HG03039 (cell line): ENCODE measurements around the gene GPR31.
"Not testable (repeated sequence)": the region's sequence is repeated elsewhere in the genome, so short reads cannot be mapped to it uniquely, and the experiment has no call there.

Experiments
- ATAC-seq: cut with Tn5 transposase; IDR thresholded peaks from one replicate; pipeline ENCODE4 v1.9.1; 2021; ENCODE audit warnings: mild to moderate bottlenecking, moderate library complexity; ENCODE audit not compliant: unreplicated experiment

Gene GPR31

DNA sequence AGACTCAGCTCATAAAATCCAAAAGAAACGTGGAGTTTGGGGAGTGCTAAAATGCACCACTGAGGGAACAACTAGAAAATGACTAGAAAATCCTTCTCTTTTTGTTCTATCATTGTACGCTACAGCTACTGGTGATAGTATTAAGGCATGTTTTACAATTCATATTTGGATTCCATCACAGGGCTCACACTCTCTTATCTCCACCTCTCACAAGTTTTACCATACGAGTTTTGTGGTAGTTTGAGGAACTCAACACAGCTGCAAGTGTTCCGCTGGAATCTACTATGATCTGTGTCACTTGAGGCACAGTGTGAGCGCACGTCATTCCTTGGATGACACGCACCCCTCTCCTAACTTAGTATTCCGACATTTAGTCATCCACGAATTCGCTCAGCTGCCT lies 9.9 kb upstream of the GPR31 start:
- not testable (repeated sequence) for ATAC-seq

DNA sequence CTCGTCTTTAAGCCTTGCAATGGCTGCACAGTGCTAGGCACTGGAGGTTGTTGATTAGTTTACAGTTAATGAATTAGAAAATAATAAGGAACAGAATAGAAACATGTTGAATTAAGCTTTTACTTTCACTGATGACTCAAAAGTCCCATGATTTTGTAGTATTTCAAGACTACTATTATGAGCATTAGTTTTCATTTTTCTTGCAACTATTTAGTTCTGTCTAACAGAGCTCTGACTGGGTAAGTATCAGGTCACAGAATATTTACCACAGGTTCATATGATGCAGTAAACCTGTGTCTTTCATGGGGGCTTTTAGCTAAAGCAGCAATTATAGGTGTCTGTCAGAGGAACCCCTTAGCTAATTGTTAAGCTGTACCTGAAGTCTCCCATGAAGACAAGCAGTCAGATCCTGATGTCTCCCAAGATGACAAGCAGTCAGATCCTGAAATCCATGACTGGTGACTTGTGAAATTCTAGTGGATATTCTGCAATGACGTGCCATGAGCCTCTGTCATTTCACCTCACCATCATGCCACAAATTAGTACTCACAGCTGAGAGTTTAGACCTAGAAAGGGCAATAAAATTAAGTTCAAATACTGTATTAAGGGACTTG lies 8.2 kb upstream of the GPR31 start:
- no peak for ATAC-seq

DNA sequence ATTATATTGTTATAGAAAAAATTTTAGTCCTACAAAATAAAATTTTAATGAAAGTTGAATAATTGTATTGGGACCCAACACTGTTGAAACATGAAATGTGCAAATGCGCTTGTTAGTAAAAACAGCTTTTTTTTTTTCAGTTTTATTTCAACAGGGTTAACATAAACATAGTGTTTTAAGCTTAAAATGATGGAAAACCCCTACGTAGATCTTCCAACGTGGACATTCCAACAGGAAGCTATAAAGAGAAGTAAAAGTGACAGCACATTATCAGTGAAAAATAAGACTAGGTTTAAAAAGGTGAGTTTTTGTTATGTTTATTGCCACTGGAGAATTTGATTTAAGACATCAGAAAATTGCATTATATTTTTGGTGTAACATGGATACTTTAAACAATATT lies 6.5 kb upstream of the GPR31 start:
- ATAC-seq, result no peak

DNA sequence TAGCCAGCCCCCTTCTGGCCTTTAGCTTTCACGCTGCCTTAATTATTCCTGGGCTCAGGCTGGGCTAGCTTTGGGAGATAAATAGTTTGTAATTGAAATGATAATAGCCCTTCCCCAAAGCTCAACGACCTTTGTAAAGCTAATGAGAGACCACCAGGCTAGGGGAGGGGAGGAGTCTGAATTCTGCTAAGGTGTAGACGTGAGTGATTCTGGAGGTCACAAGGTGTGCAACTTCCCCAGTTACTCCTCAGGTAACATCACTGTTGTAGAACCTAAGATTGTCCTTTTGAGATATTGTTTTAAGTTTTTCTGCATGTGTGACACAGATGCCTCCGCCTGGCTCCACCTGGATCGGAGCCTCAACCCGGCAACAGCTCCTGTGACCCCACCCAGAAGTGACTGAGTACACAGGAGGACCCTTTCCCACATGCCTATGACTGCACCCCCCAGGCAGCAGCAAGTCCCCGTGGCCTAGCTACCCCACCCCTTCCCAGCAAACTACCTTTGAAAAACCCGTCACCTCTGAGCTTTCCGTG lies 5.8 kb upstream of the GPR31 start:
- ATAC-seq, result no peak

DNA sequence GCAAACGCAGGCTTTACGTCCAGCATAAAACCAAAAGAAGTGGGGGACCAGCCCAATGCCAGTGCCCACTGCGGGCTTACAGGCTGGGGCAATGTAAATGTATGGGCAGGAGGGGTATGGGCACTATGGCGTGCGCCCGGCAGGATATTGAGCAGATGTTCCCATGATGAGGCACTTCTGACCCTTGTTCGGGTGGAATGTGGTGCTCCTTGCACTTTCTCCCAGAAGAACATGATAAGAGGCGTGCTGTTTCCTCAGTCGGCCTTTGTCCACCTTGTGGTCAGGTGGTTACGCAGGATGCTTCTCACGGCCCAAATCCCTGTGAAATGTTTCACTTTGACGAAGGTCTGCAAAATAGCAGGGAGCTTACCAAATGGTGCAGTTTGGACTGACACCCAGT lies 4.8 kb upstream of the GPR31 start:
- ATAC-seq, result no peak

DNA sequence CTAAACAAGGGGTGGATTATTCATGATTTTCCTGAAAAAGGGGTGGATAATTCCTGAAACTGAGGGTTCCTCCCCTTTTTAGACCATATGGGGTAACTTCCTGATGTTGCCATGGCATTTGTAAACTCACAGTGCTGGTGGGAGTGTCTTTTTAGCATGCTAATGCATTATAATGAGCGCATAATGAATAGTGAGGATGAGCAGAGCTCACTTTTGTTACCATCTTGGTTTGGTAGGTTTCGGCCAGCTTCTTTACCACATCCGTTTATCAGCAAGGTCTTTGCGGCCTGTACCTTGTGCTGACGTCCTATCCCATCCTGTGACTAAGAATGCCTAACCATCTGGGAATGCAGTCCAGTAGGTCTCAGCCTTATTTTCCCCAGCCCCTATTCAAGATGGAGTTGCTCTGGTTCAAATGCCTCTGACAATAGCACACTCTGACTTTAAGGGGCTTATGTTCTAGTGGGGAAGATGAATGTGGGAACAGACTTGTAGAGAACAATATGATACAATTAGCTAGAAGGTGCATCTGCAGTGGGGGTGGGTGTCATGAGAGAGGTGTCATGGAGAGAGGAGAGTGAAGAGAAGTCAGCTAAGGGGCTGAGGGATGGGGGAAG lies 4.2 kb upstream of the GPR31 start:
- no peak for ATAC-seq

DNA sequence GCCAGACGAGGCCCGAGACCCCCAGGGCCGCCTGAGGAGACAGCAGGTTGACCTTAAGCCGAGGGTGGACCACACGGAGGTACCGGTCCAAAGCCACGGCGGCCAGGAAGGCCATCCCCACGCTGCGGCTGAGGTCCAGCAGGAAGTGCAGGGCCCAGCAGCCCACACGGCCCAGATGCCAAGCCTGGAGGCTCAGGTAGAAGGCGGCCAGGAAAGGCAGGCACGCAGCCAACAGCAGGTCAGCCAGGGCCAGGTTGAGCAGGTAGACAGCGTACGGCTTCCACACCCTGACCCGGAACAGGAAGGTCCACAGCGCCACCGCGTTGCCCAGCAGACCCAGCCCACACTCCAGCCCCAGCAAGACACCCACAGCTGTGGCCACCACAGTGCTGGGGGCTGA lies 366 bp downstream of the GPR31 start:
- ATAC-seq, result no peak

DNA sequence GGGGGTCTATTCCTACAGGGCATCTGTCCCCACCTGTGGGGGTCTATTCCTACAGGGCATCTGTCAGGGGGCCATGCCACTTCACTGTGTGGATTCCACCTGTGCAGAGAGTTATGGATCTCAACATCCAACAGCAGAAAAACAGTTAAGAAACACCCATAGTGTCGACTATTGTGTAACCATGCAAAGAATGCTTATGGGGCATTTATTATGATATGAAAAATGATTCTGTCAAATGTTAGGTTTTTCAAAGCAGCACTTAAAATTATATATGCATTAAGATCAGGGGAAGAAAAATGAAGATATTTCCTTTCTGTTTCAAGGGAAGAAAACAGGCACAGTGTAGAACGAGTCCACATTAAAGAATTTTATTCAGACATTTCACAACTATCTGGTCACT lies 2.9 kb downstream of the GPR31 start:
- ATAC-seq, result no peak

DNA sequence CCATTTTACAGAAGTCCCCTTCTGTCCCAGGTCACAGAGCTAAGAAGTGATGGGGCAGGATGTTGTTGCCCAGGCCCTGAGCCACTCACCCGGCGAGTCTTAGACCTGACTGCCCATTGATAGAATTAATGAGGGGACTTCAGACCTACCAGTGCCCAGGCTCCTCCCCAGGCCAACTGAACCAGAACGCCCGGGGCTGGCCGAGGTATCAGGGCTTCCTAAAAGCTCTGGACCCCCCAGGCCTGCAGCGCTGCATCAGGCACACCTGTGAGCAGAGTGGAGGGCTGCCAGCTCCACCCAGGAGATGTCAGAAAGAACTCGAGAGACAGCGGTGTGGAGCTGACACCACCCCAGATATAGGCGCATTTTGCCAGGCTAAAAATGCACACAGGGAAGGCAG lies 3.5 kb downstream of the GPR31 start:
- no peak for ATAC-seq

DNA sequence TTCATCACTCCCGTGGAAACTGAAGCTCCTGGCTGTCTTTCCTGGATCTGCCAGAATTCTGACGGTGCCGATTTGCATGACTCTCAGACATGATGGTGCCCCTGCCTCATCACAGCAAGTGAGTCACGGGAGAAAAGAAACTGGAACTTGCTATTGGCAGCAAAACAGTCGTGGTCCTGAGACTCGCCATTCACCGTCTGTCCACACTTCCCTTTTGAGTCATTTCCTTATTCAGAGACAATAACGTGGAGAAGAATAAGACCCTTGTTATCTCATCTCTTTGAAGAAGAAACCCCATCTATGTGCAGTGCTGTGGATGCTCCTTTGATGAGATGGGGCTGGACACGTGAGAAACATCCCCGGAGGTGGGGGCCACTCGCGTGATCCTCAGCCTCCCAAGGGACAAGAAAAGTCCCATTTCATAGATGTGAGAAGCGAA lies 4.2 kb downstream of the GPR31 start:
- peak; percentile 43 for ATAC-seq

DNA sequence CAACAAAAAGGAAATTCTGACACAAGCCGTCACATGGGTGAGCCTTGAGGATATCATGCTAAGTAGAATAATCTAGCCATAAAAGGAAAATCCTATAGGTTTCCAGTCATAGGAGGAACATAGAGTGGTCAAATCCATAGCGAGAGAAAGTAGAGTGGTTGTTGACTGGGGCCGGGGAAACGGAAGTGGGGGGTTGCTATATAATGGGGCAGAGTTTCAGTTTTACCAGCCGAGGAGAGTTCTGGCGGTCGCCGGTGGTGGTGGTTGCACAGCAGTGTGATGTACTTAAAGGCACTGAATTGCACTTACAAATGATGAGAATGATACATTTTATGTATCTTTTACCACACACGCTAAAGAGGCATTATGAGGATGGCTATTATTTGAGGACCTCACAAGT lies 4.9 kb downstream of the GPR31 start:
- no peak for ATAC-seq

DNA sequence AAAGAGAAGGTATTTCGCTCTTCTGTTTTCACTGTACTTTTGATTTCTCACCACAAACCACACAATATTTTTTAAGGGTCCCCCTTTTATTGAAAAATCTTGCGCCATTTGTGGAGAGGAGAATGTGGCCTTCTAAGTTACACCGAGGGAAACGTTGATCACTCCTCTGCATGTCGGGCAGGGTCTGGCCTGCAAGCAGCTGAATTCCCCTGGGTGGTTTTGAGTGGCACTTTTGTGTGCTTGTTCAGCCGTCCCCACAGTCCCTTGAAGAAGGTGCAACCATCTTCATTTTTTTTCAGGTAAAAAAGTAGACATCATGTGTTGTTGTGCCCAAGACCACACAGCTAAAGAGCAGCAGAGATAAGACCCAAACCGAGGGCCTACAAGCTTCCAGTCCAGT lies 6.1 kb downstream of the GPR31 start:
- ATAC-seq, result no peak

DNA sequence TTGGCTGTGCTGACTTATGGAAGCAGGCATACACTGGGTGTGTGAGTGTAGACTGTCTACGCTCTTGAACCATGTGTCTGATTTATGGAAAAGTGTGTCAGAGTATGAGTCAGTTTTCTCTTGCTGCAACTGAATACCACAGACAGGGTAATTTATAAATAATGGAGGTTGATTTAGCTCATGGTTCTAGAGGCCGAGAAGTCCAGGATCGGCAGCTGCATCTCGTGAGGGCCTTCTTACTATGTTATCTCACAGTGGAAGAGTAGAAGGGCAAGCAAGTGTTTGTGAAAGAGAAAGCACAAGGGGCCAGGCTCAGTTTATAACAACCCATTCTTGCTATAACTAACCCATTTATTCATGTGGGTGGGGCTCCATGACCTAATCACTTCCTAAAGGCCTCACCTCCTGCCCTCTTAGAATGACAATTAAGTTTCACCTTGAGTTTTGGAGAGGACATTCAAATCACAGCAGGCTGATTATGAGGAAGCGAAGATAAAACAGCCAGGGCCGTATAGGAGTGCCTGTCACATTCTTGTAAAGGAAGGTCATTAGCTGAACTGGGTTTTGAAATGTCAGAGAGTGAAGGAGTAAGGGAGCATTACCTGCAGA lies 6.7 kb downstream of the GPR31 start:
- peak; percentile 55 for ATAC-seq

DNA sequence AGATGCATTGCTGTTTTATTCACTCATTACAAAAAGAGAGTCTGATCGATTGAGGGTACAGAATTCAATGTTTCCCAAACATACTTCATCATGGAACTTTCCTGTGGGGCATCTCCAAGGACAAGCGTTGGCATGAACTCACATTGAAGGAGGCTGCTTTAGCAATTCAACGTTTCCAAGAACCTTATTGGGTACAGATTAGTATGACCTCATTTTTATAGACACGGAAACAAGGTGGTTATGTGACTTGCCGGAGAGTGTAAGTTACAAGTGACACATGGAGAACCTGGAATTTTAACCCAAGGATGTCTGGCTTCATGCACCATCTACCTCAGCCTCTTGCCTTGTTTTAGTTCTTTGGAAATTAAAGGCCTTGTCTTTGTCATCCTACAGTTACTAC lies 8.8 kb downstream of the GPR31 start:
- no peak for ATAC-seq

DNA sequence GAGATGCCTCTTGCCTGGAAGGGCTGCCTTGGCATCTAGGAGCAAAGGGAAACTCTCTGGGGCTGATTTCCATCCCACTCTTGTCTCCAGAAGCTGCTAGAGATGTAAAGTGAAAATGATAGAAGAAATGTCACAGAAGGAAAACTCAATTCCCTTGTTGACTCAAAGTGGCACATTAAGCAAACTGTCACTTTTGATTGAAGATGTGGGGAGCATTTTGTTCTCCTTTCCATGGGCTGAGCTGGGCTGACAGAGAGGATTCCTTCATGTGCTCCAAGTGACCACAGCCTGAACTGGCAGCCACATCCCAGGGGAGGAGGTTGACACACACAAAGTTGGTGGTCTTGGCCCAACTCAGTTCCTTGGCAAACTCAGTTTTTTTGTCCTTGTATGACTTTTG lies 9.8 kb downstream of the GPR31 start:
- no peak for ATAC-seq

DNA sequence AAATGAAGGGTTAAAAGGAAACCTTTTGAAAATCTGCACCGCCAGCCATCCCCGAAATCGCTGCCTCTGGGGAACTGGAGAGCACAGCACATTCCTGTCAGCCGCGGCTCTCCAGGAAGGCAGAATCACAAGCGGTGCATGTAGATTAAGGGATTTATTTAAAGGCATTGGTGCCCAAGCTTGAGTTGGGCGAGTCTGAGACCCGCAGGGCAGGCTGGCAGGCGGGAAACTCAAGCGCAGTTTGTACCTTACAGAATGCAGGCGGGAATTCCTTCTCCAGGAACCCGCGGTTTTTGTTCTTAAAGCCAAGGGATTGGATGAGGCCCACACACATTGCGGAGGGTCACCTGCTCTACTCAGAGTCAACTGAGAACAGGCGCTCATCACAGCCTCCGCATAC lies 10.8 kb downstream of the GPR31 start:
- ATAC-seq, result no peak

DNA sequence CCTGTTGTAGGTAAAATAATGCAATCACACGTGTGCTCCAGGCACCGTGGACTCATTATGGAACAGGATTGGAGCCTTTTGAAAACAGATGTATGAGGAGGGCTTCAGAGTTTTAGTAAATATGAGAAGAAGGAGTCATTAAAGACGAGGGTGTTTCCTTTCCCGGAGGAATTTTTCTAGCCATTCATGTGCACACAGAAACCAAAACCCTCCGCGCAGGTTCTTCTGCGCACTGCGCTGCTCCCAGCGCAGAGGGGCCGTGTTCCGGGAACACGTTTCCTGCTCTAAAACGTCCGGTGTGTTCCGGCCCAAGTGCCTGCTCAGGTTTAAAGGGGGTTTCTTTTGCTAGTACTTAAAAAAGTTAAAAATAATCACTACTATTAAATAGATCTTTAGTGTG lies 11.6 kb downstream of the GPR31 start:
- no peak for ATAC-seq

DNA sequence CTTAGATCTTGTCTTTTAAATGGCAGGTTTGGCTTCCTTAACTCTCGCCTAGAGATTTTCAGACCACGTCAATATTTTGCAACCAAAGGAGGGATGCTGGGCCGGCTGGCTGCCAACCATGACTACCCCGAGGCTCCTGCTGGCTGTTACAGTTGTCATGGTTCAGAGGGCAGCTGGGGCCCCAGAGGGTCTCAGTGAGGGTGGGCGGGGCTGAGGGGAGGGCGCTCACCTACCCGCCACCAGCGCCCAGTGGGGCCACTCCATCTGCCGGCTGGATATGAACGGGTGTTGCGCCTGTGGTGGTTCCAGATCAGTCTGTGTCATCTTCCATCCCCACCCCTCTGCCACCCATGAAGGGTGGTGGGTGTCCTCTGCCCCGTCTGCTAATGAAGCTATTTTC lies 12.3 kb downstream of the GPR31 start:
- no peak for ATAC-seq

DNA sequence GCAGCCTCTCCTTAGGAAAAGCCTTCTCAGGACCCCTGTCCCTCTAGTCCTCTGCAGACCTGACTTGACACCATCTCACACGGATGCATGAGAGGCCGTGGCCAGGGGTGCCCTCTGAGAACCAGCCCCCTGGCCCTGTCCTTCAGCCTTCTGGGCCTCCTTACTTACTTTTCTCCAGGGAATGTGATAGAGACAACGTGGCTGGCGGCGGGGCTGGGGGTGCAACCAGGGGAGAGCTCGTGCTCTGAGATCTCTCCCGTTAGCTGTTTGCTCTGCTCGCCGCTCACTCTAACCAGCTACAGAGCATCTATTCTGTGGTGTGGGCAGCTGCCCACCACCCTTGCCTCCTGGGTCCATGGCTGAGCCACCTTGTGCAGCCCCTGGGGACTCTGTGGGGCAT lies 14.7 kb downstream of the GPR31 start:
- ATAC-seq, result no peak

DNA sequence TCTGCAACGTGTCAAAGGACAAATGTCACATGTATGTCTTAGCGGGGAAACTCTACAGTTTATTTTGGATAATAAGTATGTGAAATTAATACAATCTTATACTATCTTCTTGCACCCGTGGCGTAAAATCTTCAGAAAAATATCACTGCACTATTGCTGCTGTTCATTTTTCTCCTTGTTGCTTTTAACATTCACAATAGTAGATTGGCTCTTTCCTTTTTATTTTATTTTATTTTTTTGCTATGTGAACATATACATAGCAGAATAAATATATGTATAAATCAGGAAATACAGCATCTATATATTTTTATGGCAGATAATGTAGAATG lies 15.4 kb downstream of the GPR31 start:
- ATAC-seq, result no peak

DNA sequence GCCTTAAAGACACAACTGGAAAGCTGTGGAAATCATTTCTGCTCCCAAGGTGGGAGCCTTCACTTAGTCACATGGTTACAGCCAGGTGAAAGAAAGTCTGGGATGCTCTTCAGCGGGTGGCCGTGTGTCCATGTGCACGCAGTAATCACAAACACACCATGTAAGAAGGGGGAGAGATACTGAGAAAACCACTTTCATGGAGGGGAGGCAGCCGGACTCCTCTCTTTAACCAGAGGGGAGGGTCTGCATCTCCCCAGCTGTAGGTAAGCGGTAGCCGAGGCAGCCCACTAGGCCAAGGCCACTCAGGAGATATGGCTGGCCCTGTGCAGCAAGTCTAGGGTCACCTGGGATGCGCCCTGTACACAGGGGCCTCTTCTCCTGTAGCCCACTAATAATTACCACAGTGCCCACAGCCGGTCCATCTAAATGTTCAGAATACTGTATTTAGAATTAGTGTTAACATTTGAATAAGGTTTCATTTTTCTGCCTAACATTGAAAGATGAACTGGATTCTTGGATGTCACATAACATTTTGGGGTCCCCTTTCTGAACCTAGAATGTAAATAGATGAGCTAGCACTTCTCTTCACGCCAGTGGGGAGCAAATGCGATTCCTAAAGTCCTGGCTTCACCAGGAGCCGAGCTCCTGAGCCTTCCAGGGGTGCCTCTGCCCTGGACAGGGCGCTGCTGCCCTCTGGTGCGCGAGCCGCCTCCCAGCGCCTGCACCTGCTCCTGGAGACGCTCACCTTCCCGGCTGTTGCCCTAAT lies 15.9 kb downstream of the GPR31 start:
- peak; percentile 68 for ATAC-seq
